Fibroblast of upper back skin (primary cell): ENCODE data around the gene OR51B4.
"Not testable (repeated sequence)": the region's sequence is repeated elsewhere in the genome, so short reads cannot be mapped to it uniquely, and the experiment has no call there.

ENCODE experiments used
- DNase-seq: peaks from one replicate; pipeline ENCODE4 v3.0.0-alpha.2; 2013

Gene OR51B4

DNA sequence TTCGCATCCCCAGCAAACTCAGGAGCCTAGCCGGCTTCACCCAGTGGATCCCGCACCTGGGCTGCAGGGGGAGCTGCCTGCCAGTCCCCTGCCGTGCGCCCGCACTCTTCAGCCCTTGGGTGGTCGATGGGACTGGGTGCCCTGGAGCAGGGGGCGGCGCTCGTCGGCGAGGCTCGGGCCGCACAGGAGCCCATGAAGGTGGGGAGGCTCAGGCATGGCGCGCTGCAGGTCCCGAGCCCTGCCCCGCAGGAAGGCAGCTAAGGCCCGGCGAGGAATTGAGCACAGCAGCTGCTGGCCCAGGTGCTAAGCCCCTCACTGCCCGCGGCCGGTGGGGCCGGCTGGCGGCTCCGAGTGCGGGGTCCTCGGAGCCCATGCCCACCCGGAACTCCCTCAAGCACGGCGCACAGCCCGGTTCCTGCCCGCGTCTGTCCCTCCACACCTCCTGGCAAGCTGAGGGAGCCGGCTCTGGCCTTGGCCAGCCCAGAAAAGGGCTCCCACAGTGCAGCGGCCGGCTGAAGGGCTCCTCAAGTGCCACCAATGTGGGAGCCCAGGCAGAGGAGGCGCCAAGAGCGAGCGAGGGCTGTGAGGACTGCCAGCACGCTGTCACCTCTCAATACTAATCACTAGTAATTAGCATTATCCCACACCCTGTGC, 7.3 kb downstream of the OR51B4 start:
- not testable (repeated sequence) for DNase-seq

- DNase-seq: no peak
Measured at GRCh38 chr11:5293028-5293427, 8.7 kb downstream of the OR51B4 start.

- peak; percentile 51 for DNase-seq
Measured at GRCh38 chr11:5291207-5291838, 10.4 kb downstream of the OR51B4 start.

- DNase-seq: no peak
Measured at GRCh38 chr11:5290106-5290505, 11.6 kb downstream of the OR51B4 start.

DNA sequence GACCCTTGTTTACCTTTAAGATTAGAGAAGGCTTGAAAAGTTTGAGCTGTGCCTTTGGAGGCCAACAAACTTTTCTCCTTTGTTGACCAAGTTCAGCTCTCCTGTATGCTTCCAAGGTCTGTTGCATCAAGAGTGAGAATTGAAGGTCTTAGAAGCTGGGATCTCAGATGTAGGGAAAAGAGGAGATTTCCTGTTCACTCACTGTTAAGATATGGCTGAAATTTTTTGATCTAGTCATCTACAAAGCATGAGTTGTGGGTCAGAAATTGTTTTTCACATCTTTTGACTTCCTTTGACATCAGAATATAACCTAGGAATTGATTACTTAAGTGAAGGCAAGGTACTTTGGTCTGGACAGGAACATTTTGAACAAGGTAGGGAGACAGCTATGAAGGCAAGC, 12.1 kb downstream of the OR51B4 start:
- DNase-seq: peak; percentile 13

DNA sequence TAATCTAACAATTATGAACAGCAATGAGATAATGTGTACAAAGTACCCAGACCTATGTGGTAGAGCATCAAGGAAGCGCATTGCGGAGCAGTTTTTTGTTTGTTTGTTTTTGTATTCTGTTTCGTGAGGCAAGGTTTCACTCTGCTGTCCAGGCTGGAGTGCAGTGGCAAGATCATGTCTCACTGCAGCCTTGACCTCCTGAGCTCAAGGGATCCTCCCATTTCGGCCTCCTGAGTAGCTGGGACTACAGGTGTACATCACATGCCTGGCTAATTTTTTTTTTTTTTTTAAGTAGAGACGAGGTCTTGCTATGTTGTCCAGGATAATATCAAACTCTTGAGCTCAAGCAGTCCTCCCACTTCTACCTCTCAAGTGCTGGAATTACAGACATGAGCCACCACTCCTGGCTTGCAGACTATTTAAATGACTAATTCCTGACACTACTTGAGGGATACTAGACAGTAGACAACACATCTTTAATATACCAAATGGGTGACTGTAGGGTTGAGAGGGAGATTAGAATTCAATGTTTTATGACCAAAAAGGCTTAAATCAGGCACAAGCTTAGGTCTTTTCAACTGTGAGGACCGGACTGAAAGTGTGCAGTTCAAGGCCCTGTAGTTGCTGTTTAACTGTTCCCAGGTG, 12.7 kb downstream of the OR51B4 start:
- DNase-seq: peak; percentile 25

GRCh38 chr11:5288108-5288905, 13.4 kb downstream of the OR51B4 start:
- DNase-seq: no peak

DNA sequence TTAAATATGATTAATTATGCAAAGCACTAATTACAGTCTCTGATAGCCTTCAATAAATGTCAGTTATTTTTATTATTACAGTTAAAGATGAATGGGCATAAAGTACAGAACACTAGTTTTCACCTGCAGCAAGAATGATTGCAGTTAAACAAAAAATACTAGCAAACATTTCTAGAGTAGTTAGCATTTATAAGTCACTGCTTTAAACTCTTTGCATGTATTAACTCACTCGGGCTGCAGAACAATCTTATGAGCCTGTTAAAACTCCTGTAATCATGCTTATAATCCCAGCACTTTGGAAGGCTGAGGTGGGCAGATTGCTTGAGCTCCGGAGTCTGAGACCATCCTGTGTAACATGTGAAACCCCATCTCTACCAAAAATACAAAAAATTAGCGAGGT, 14.8 kb downstream of the OR51B4 start:
- DNase-seq: no peak

- DNase-seq: no peak
Measured at GRCh38 chr11:5286351-5286750, 15.4 kb downstream of the OR51B4 start.

GRCh38 chr11:5285703-5286340, 15.9 kb downstream of the OR51B4 start:
- DNase-seq: no peak

DNA sequence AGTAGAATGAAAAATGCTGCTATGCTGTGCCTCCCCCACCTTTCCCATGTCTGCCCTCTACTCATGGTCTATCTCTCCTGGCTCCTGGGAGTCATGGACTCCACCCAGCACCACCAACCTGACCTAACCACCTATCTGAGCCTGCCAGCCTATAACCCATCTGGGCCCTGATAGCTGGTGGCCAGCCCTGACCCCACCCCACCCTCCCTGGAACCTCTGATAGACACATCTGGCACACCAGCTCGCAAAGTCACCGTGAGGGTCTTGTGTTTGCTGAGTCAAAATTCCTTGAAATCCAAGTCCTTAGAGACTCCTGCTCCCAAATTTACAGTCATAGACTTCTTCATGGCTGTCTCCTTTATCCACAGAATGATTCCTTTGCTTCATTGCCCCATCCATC, 17.1 kb downstream of the OR51B4 start:
- no peak for DNase-seq

DNA sequence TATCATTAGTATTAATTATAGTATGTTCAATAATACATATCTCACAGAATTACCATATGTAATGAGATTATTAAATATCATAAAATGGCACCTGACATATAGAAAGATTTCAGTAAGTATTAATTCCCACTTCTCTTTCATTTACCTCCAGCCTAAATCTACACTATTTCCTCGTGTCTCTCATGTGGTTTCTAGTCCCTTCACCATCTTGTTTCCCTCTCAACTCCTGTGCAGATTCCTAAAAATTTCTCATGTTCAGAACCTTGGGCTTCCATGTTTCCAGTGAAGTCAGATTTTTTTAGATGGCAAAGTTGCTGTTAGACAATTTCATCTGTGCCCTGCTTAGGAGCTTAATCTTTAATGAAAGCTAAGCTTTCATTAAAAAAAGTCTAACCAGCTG, 17.9 kb downstream of the OR51B4 start:
- no peak for DNase-seq

- no peak for DNase-seq
Measured at GRCh38 chr11:5283086-5283485, 18.7 kb downstream of the OR51B4 start.

GRCh38 chr11:5282628-5283027, 19.1 kb downstream of the OR51B4 start:
- no peak for DNase-seq

GRCh38 chr11:5281596-5281995, 20.1 kb downstream of the OR51B4 start:
- no peak for DNase-seq

GRCh38 chr11:5280582-5281102, 21.1 kb downstream of the OR51B4 start:
- peak; percentile 97 for DNase-seq

GRCh38 chr11:5279471-5280090, 22.2 kb downstream of the OR51B4 start:
- peak; percentile 8 for DNase-seq

GRCh38 chr11:5277807-5278382, 23.9 kb downstream of the OR51B4 start:
- peak; percentile 21 for DNase-seq

GRCh38 chr11:5276697-5277096, 25.0 kb downstream of the OR51B4 start:
- no peak for DNase-seq

DNA sequence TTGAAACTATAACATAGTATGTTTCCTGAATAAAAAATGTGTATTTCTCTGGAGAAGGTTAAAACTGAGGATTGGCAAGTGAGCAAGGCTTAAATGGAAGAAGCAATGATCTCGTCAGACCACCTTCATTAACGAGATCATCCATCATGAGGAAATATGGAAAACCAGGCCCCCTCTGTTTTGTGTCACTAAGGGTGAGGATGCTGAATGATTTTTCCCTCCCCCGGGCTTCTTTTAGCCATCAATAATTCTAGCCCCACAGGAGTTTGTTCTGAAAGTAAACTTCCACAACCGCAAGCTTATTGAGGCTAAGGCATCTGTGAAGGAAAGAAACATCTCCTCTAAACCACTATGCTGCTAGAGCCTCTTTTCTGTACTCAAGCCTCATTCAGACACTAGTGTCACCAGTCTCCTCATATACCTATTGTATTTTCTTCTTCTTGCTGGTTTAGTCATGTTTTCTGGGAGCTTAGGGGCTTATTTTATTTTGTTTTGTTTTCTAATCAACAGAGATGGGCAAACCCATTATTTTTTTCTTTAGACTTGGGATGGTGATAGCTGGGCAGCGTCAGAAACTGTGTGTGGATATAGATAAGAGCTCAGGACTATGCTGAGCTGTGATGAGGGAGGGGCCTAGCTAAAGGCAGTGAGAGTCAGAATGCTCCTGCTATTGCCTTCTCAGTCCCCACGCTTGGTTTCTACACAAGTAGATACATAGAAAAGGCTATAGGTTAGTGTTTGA, 26.2 kb downstream of the OR51B4 start:
- DNase-seq: no peak

GRCh38 chr11:5274395-5274794, 27.4 kb downstream of the OR51B4 start:
- peak; percentile 8 for DNase-seq
